DMS53 treated with DMSO at 0.1 percent for 48 hours (cell line): ENCODE data around the gene CPTP.
"Not testable (repeated sequence)": the region's sequence is repeated elsewhere in the genome, so short reads cannot be mapped to it uniquely, and the experiment has no call there.

Experiments
- DNase-seq: peaks from one replicate; lab custom pipeline; 2025; ENCODE audit not compliant: unreplicated experiment; lab: John Stamatoyannopoulos, UW

The CPTP gene

DNA sequence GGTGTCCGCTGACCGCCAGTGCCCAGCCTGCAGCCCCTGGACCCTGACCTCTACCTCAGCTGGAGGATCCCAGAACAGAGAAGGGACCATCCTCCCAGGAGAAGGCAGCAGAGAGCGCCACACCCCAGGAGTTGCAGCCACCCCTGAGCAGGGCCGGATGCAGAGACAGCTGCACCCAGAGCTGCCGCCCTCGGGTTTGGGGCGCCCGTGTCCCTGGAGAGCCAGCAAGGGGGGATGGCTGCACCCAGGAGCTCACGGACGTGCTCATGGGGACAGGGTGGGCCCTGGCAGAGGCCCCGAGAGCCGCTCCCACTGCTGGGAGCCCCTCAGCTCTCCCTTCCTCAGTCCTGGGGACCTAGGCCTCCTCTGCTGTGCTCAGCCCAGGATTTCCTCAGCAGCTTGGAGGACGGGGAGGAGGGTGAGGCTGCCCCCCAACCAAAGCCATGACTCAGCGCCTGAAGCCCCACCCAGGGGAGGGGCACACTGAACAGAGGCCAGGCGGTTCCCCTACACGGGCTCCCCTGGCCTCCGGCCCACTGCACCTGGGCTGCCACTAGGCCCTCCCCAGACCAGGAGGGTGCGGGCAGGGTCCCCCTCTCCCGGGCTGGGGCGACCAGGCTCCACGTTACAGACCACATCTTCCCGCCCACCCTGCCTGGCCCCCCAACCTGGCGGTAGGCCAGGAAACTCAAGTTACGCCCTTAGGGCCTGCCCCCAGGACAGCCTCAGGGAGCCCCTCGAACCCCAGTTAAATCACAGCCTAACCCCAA lies 19.1 kb upstream of the CPTP start:
- no peak for DNase-seq

DNA sequence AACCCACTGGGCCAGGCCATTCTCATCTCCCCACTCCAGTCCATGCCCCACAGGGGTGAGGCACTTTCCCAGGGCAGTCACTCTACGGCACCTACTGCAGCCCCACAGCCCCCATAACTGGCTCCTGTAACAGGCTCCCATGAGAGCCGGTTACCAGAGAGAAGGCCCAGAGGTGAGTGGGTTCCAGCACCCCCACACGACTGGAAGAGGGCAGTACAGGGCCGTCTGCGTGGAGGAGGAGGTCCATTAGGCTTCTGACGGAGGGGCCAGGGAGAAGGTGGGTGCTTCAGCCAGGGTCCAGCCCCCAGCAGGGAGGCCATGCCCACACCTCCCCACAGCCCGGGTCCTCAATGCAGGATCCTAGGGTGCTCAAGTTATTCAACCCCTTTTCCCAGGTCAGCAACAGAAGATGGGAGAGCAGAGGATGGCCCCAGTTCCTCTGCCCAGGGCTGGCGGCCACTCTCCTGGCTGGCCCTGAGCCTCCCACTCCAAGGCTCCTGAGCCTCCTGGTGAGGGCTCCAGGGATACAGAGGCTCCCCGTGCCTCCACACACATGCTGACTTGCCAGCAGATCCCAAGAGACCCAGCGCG lies 18.4 kb upstream of the CPTP start:
- DNase-seq: no peak

DNA sequence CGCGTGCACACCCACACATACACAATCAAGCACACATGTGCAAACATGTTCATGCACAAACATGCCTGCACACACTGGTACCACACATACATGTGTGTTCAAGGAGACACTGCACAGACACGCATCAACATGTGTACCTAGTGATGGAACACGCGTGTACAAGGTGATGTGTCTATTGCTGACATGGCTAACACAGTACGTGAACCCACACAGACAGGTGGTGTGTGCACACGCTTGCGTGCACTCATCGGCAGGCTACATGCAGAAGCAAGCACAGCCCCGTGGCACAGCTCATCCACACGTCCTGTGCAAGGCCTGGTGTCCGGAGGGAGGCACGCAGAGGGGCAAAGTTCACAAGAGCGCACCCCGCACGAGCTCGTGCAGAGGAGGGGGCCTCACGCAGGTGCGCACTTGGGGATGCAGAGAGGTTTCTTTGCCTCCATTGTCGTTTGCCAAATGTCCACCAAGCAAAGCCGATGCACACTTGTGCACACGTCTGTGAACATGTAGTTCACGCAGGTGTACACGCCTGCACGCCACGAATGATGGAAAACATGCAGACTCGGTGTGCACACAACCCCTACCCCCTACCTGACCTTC lies 17.8 kb upstream of the CPTP start:
- no peak for DNase-seq

- no peak for DNase-seq
Observed at GRCh38 chr1:1307261-1307922, 17.2 kb upstream of the CPTP start.

DNA sequence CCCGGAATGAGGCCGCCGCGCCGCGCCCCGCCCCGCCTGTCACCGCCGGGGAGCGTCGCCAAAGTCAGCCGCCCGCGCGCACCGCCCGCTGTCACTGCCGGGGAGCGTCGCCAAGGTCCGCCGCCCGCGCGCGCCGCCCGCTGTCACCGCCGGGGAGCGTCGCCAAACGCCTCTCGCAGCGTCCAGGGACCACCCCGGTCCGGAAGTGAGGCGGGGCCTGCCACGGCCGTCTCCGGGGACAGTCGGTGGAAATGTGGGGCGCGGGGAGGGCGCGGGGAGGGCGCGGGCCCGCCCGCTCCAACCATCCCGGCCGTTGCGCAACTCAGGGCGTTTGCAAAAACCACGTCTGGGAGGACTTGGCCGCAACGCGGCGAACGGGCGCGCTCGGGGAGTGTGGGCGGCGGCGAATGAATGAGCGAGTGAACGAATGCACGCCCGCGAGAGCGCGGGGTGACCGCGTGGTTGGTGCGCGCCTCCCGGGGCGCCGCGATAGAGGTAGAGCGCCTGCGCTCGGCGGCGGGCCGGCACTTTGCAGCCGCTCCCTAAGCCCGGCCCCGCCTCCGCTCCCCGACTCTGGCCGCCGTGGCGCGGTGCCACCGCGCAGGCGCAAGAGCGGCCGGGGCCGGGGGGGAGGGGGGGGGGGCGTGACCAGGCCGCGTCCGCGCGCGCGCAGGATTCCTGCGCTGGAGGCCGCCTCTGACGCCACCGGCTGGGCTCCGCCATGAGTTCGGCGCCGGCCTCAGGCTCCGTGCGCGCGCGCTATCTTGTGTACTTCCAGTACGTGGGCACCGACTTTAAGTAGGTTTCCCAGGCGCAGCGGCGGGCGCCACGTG lies 16.5 kb upstream of the CPTP start, which contains the start of the genes ACAP3 and PUSL1:
Gene ACAP3, minus strand, starts transcription at position 8 of the 833 bp plus-strand sequence. CDS start 115 bp downstream, outside the sequence.
Gene PUSL1, plus strand, starts transcription at position 675 of the 833 bp plus-strand sequence. Its CDS starts 47 bp downstream, at position 722.
- DNase-seq: peak; percentile 93

GRCh38 chr1:1308756-1309250 lies 15.8 kb upstream of the CPTP start:
- no peak for DNase-seq

GRCh38 chr1:1309251-1310108 lies 15.1 kb upstream of the CPTP start:
- peak; percentile 46 for DNase-seq

- no peak for DNase-seq
Observed at GRCh38 chr1:1310109-1310385, 14.6 kb upstream of the CPTP start.

- no peak for DNase-seq
Observed at GRCh38 chr1:1310476-1311053, 14.0 kb upstream of the CPTP start.

DNA sequence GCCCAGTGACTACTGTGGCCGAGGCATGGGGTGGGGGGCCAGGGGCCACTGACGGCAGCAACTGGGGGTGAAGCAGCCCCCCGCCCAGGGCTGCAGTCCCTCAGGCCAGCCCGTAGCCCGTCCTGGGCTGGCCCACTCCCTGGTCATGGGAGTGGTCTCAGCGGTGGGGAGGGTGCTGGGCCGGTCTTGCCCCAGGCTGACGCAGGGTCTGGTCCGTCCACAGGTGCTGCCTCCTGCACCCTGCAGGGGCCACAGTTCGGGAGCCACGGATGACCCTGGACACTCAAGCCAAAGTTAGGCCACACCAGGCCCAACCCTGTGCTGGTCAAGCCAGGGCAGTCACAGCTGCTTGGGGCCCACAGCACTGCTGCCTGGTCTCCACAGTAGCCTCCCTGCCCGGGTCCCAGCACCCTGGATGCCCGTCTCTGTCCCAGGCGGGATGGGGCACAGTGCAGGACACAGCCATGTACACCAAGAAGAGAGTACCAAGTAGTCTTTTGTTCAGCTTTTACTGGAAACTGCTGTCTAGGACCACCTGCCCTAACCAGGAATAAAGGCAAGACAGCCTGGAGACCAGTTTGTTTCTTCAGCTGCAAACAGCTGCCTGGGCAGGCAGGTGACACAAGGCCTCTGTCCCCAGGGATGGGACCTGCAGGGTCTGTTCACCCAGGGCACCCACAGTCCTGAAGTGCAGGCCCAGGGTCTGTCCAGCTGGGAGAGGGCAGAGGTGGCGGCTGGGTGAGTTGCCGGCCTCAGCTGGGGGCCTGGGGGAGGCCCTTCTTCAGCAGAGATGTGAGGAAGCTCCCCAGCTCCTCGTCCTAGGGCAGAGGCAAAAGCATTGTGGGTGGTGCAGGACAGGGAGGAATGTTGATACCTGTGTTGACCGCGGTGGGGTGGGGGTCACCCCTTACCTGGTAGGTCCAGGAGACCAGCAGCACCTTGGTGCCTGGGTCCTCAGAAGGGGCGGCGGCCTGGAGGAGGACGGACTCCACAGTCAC lies 13.2 kb upstream of the CPTP start:
- DNase-seq: no peak

- DNase-seq: no peak
Observed at GRCh38 chr1:1312450-1313314, 11.9 kb upstream of the CPTP start.

DNA sequence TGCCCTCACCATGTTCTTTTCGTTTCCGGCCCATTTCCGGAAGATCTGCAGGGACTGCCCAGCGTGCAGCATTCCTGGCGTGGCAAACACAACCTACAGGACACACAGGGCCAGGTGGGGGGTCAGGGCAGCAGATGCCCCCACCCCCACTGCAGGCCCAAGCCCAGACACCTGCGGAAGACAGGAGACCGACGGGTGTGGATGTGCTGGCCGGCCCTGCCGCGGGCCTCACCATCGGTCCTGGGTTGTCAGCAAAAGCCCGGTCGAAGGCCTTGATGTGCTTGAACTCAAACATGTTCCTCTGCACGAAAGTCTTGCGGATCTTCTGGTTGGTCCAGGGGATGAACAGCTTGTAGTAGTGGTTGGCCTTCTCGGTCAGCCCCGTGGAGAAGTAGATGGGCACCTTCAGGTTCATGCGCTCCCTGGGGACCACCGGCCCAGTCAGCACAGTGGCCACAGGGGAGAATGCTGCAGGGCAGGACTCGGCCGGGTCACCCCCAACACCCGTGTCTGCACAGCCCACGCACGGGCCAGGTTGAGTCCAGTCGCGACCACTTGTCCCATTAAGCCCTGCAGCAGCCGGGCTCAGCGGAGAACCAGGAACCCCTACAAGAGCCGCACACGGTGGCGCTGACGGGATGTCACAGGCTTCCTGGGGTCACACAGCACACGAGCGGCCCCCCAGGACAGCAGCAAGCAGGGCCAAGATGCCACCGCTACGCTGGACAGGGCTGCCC lies 10.9 kb upstream of the CPTP start:
- no peak for DNase-seq

- DNase-seq: no peak
Observed at GRCh38 chr1:1314237-1314586, 10.4 kb upstream of the CPTP start.

DNA sequence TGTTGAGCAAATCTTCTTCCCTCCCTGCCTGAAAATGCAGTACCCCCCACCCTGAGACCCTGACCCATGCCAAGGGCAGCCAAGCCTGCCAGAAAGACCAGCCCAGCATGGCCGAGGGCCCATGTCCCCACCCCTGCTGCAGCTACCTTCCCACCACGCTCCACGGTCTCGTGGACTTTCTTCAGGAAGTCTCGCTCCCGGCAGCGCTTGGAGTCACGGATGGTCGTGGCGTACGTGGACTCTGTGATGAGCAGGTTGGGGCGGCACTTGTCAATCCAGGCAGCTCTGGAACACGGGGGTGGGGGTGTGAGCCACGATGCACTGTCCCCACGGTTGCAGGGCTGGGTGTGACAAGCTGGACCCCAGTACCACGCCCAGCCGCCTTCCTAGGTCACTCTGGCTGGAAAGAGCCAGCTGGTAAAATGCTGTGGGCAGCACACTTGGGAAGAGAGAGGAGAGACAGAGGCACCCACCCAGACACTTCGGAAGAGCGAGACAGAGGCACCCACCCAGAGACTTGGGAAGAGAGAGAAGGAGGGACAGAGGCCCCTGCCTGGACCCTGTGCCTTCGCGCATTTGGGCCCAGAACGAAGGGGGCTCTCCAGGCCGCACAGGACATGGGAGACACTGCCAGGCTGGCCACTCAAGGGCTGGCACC lies 9.8 kb upstream of the CPTP start:
- DNase-seq: no peak

GRCh38 chr1:1315435-1315954 lies 9.1 kb upstream of the CPTP start:
- no peak for DNase-seq

DNA sequence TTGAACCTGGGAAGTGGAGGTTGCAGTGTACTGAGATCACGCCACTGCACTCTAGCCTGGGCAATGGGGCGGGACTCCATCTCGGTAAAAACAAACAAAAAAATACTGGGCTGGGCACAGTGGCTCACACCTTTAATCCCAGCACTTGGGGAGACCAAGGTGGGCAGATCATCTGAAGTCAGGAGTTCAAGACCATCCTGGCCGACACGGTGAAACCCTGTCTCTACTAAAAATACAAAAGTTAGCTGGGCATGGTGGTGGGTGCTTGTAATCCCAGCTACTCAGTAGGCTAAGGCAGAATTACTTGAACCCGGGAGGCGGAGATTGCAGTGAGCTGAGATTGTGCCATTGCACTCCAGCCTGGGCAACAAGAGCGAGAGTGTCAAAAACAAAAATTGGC lies 8.4 kb upstream of the CPTP start:
- DNase-seq: not testable (repeated sequence)
